HG02938 (cell line): Measurements from ENCODE around the gene AFF3.

Experiments used
- ATAC-seq: cut with Tn5 transposase; IDR thresholded peaks from one replicate; pipeline ENCODE4 v1.9.1; 2021; ENCODE audit warnings: mild to moderate bottlenecking, moderate library complexity; ENCODE audit not compliant: unreplicated experiment

The AFF3 gene

DNA sequence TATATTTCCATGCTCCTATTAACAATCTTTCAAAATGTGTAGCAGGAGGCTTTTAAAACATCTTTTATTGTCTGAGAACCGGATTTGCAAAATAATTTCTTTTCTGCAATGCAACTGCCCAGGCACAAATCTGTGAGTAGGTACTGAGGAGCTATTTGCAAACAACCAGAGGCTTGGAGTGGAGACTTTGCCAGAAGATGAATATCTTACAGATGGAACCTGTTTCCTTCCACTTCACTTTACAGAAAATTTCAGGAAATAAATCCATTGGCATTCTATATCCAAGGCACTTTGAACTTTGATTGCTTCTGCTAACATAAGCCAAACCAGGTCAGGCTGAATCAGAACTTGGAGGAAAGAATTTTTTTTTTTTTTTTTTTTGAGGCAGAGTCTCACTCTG, 415.2 kb downstream of the AFF3 start:
- no peak for ATAC-seq

DNA sequence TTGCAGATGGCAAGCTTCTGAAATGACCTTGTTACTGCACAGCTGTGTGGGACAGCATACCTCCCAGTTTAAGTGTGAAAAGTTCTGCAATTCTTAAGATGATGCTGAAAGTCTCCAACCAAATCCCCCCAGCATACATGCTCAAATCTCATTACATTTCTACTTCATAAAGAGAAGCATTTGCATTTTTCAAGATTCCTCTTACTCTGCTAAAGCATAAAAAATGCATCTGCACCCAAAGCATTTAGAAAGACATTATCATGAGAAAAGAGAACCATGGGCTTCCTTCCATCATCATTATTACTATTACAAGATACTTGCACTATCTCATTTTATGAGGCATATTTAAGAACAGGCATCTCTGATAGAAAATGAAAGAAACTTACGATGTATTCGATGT, 415.7 kb downstream of the AFF3 start:
- ATAC-seq = no peak

DNA sequence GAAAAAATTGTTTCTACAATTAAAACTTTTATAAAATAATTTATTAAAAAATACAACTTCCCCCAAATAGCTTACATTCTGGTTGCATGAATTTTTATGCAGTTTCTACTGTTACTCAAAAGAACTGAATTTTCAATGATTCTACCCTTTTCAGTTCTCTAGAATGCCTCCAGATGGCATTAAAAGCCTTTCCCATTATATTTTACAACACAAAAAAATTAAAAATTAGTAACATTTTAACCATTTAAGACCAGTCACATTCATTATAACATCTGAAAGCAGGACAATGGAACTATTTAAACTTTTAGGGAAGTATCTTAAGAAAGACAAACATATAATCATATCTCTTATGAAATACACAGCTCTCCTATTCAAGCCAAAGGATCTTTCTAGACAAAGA, 416.6 kb downstream of the AFF3 start:
- no peak for ATAC-seq

DNA sequence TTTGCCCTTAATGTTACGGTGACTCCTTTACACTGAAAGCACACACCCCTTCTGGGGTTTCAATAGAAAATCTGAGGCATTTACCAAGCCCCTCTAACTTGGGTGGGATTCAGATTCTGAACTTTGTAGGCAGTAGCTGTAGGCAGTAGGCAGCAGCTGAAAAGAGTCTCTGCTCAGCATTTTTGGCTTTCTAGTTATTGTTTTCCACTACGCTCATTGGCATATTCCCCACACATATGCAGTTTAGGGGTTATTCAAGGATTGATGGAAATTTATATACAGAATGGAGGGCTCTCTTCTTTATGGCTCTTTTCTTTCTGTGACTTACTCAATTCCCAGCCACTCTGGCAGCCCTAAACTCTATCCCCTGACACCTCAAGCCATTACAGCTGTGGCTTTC, 419.9 kb downstream of the AFF3 start:
- ATAC-seq = no peak

DNA sequence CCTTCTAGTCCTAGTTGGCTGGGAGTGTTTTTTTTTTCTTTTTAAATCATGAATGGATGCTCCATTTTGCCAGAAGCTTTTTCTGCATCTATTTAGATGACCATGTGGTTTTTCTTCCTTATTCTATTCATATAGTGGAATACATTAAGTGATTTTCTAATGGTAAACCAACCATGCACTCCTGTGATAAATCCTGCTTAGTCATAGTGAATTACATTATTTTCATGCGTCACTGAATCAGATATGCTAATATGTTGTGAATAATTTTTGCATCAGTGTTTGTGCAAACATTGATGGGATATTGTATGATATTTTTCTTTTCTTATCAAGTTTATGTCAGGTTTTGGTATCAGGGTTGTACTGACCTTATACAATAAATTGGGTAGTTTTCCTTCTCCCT, 423.3 kb downstream of the AFF3 start:
- ATAC-seq = no peak

DNA sequence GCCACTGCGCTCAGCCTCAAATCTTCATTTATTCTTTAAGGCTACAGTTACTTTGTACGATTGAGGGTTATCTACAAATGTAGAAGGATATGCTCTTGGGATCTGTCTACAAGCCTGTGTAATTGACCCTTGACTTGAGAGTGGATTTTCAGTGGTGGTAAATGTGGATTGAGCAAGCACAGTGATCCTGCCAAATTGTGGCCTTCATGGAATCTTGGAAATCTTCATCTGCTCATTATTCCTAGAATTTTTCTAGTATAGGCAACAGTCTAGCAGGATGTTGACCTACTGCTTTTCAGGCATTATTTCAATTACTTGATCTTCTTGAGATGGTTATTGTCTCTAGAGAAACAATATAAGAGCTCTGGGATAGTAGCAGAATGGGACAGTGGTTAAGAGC, 426.4 kb downstream of the AFF3 start:
- ATAC-seq = no peak

DNA sequence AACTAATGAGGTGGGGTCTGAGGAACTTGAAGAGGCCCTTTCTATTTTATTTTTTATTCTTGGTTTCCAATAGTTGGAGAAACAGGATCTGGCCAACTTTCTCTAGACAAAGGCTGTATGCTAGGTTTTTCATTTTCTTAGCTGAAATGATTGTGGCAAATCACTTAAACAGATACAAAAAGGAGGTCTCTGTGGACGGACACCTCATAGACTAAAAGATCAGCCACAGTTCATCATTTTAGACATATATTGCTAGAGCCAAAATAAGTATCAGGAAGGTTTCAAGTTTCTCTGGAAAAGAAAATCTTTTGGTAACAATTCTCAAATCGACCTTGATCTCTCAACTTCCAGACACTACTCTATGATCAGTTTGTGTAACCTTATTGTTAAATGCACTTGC, 428.0 kb downstream of the AFF3 start:
- ATAC-seq = no peak

DNA sequence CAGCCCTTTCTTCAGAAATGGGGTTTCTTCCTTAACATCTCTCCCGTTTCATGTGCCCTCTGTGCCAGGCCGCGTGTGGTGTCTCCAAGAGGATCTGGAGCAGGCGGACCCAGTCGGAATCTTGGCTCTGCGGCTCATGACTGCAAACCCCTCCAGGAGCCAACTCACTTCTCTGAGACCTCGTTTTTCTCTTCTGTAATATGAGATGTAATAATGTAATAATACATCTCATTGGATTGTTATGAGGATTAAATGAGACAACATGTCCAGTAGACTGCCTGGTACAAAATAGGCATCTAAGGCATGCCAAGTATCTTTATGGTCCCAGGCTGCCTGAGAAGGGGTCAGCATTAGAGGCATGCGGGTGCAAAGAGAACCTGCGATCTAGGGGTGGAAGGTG, 431.2 kb downstream of the AFF3 start:
- ATAC-seq = no peak

DNA sequence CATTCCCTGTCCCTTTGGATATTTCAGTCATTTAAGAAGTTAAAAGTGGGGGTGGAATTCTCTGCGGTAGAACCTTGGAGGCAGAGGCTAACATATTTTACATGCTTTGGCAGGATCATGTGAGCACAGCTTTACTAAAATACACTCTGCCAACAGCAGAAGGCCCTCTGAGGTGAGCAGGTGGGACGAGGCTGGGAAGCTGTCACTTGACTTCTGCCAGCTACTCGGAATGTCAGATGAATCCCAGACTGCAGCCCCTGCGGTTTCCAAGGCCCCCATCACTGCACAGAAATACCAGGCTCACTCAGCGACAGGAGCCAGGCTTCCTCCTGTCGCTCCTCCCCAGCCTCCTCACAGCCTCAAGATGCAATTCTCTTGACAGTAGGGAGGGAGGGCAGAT, 431.7 kb downstream of the AFF3 start:
- no peak for ATAC-seq

DNA sequence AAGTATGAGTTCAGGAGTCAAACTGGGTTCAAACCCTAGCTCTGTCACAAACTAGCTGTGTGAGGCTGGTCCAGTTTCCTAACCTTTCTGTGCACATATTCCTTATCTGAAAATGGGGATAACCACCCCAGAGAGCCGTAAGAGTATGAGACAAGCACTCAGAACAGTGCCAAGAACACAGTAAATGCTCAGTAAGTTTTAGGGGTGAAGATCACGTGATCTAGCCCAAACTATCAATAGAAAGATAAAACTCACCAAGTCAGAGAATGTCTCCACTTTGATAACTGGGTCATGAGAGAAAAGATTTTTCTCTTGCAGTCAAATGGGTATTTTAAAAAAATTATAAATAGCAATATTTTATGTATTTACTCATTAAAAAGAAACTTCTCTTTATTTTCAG, 433.2 kb downstream of the AFF3 start:
- ATAC-seq = no peak

DNA sequence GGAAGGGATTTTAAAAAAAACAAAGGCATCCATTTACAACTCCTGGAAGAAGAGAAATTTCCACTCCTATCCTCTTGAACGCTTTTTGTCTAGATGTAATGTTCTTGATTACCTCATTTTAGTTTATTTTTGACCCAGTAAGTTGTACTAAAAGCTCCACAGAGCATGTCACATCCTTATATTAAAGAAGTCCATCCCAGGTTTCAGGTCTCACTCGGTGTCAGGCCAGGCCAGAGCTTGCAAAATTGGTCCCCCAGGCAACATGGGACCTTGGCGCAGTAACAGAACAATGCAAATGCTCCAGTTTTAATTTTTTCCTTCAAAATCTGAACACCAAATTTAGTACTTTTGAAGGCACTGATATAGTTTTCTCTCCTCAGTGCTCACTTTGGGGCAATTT, 434.2 kb downstream of the AFF3 start:
- ATAC-seq = no peak

DNA sequence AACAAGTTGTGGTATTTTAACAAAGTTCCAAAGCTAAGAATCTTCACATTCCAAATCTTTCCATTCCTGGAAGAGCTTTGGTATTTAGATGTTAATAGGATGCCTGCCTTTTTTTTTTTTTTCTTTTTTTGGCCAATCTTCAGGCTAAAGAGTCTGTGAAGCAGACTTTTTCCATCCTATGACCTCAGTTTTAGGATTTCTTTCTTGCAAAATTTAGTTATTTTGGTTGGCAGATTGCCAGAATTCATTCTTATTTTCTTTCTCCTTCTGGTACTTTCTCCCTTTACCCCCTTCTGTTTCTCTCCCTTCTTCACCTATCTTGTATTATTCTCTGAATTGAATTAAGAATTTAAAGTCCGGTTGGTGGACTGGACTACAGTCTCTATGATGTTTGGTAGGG, 434.8 kb downstream of the AFF3 start:
- ATAC-seq = no peak

DNA sequence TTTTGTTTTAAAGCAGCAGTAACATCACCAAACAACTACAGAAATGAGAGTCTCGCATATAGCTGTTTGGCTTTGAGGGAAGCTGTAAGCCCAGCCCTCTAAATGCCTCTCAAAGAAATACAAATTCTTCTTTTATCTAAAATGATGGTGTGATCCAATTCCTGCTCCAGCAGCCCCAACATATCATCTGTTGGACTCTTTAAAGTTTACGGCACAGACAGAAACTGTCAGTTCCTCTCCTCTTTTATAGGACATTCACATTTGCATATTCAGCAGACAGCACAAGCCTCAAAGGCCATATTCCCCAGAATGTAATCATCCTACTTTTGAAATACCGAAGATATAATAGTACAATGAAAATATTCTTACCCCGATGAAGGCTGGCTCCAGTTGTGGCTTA, 435.7 kb downstream of the AFF3 start:
- no peak for ATAC-seq

DNA sequence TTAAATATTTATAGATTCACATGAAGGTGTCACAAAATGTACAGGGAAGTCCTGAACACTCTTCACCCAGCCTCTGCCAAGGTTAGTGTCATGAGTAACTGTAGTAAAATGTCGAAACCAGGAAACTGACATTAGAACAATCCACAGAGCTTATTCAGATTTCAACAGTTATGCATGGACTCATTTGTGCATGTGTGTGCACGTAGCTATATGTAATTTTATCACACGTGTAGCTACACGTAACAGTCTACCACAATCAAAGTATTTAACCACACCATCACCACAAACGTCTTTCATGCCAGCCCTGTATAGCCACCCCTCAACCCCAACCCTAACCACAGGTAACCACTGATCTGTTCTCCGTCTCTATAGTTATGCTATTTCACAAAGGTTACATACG, 440.9 kb downstream of the AFF3 start:
- ATAC-seq = no peak

DNA sequence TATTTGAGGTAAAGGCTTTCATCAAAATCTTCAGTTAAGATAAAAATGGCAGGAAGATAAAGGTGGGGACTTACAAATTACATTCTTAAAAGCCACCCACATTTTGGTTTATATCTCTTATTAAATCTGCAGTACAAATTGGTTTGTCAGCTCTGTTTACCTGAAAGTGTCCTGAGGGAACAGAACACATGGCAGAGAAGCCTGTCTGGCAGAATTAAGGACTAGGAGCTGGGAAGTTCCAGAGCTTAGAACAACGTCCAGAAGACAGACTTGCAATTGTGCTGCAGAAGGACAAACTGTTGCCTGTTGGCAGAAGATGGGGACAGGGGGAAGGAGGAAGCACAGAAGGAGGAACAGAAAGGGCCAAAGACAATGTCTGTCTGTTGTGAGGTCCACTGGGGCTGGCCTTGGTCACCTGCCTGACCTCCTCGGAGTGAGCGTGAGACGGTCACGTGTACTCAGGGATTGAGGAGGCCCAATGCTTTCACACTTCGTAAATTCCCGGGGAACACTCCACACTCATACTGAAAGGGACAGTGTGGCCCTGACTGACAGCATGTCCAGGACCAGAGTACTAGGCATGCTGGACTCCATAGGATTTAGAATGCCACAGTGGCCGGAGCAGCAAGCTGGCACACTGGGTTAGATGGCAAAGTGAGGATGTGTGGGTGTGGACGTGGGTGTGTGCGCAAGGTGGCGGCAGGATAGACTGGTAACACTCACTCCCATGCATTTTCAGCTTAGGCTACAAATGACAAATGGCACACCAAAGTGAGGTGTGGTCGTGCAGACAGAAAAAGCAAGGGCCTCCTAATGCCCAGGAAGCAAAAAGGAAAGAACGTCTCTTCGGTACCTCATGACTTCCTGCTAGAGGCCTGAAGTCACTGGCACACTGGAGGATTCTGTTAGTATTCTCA, 441.6 kb downstream of the AFF3 start:
- ATAC-seq = no peak

DNA sequence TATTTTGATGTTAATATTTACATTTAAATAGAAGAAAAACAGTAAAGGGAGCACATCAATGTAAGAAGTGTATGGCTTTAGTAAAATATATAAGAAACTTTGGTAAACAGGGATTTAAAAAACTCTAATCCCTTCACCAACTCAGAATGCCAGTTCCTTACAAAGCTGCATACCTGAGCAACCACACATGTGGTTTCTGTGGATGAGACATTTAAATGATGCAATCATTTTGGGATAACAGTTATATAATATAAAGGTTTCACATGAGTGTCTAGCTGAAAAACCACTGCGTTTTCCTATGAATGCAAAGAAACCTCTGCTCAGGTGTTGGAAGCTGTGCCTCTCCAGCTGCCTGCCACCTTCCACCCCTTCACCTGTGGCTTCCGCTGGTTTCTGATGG, 443.5 kb downstream of the AFF3 start:
- no peak for ATAC-seq

DNA sequence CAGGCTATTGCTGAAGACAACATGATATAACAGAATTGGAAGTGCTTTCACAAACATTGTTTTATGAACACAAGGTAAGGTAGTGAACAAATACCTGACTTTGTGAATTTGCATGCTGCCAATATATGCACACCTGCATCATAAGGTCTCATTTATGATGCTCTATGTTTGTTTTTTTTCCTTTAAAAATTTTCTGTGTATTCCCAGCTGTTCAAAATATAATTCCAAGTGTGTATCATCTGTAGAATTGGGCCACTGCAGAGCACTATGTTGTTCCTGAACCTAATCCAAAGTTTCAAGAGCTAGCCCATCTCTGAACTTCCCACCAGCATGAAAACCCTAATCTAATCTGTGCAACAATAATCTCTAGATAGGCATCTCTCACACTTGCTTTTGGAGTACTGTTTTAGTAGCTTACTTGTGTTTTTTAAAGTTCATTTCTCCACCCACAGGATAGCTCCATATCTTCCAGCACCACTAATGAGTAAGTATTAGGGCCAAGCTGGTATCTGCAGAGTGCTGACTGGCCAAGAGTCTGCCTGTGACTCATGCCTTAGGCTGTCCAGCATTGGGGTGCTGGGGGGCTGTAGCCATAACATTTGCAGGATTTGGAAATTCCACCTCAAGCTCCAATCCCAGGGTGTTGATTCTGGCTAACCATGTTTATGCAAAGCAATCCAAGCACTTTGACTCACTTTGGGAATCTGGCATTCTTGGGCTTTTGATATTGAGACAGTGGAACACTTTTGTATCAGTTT, 444.4 kb downstream of the AFF3 start:
- ATAC-seq = no peak

DNA sequence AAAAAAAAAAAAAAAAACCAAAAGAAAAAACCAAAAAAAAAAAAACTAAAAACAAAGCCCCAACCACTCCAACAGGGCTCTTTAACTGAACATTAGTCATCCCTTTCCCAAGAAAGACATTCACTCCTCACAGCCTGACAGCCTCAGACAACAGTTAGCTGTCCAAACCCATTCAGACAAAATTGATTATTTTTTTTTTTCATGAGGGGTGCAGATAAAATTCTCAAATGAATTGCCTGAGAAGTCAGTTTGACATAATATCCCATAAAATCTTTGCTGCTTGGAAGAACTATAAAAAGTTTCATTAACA, 446.5 kb downstream of the AFF3 start:
- no peak for ATAC-seq

DNA sequence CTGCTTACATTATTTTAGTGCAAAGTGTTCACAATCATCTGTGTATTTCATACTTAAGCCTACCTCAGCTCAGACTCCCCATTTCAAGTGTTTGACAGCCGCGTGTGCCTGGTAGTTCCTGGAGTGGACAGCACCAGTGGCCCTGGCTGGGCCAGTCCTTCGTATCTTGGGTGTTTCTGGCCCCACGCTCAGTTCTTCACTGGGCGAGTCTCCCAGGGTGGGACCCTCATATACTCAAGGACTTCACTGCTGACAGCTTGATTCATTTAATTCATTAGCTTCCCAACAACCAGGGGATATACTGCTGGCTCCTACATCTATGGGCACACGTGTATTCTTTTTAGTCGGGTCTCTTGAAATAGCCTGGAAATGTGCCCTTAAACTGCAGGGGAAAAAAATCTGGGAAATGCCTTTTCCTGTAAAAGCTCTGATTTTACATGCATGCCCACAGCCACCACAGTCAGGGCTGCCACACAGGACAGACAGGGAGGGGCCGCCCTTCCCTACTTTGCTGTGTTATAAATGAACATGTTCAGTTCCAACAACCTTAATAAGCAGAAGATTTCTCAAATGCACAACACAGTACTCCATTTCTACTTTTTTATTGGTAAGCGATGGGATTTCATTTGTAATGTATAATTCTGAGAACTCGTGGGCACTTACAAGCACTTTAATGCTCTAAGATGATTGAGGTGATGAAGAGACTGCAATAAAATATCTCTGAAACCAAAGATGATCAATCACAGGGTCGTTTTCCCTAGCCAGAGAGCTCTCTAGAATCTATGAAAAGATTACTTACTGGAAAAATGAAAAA, 447.1 kb downstream of the AFF3 start:
- no peak for ATAC-seq

DNA sequence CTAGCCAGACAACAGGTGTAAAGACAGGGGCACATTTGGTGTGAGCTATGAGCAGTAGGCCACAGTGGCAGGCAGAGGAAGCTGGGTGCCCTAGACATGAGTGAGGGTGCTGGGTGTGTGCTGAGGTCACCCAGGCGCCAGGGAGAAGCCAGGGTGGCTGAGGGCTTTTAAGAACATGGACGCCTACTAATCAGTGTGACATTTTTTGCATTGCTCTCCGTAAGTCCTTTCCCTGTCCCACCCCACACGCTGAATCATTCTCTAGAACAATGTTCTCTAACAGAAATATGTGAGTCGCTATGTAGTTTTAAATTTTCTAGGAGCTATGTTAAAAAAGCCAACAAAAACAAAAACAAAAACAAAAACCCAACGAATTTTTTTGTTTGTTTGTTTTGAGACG, 448.1 kb downstream of the AFF3 start:
- ATAC-seq = no peak

DNA sequence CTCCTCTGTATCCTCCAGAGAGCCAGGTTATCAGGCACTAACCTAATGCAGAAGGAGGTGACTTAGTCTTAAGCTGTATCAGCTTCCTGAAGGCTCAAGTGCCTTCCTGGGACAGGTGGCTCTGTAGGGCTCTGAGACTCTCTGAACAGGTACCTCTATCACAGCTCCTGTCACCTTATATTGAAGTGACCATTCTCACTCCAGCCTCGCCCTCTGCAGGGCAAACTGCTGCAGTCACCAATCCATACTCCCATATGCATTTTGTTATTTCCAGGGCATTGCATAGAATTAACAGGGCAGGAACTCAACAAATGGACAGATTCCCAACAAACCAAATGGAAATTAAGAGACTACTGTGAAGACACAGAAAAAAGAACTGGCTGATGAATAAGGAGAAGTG, 449.6 kb downstream of the AFF3 start:
- no peak for ATAC-seq

DNA sequence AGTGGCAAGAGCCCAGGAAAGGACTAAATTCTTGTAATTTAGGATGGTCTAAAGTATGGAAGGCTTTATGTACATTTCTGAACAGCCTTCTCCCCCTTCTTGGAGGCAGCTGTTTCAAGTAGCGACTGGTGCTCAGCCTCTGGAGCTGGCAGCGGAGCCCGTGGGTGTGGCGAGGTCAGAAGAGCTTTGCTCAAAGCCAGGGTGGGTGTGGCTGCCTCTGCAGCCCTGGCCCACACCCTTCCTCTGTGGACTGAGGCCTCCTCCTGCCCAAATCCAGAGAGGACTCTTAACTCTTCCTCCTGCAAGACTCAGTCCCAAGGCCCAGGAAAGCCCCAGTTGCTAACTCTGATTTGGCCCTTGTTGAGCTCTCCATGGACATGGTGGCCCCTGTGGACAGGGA, 450.5 kb downstream of the AFF3 start:
- ATAC-seq = no peak
